Measurements from ENCODE around the gene PPT2.

- TF ChIP-seq SREBF2 (IDR thresholded peaks at IDR 0.05) (no peak), POLR2A (IDR thresholded peaks at IDR 0.05; ENCODE audit: low read length) (no peak), SMC3 (IDR thresholded peaks at IDR 0.05) (no peak), PHF8 (IDR thresholded peaks at IDR 0.05; ENCODE audit: borderline replicate concordance, low read depth) (no peak), NFE2L2 (conservative IDR thresholded peaks at IDR 0.05; ENCODE audit: low read length) (no peak), RAD21 (conservative IDR thresholded peaks at IDR 0.05 in 1 of 2, IDR thresholded peaks at IDR 0.05 in 1 of 2) (0 out of 5 replicates have a peak, but pooled peaks of 1 of the 2 experiments have one; percentile 16), MYC (IDR thresholded peaks at IDR 0.05; ENCODE audit: borderline replicate concordance, low read length) (no peak)
- TF ChIP-seq, protein P1, sequence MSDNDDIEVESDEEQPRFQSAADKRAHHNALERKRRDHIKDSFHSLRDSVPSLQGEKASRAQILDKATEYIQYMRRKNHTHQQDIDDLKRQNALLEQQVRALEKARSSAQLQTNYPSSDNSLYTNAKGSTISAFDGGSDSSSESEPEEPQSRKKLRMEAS (IDR thresholded peaks at IDR 0.05) = no peak
- TF ChIP-seq, protein P2, sequence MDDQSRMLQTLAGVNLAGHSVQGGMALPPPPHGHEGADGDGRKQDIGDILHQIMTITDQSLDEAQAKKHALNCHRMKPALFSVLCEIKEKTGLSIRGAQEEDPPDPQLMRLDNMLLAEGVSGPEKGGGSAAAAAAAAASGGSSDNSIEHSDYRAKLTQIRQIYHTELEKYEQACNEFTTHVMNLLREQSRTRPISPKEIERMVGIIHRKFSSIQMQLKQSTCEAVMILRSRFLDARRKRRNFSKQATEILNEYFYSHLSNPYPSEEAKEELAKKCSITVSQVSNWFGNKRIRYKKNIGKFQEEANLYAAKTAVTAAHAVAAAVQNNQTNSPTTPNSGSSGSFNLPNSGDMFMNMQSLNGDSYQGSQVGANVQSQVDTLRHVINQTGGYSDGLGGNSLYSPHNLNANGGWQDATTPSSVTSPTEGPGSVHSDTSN (IDR thresholded peaks at IDR 0.05) = no peak
- TF ChIP-seq, protein P3, sequence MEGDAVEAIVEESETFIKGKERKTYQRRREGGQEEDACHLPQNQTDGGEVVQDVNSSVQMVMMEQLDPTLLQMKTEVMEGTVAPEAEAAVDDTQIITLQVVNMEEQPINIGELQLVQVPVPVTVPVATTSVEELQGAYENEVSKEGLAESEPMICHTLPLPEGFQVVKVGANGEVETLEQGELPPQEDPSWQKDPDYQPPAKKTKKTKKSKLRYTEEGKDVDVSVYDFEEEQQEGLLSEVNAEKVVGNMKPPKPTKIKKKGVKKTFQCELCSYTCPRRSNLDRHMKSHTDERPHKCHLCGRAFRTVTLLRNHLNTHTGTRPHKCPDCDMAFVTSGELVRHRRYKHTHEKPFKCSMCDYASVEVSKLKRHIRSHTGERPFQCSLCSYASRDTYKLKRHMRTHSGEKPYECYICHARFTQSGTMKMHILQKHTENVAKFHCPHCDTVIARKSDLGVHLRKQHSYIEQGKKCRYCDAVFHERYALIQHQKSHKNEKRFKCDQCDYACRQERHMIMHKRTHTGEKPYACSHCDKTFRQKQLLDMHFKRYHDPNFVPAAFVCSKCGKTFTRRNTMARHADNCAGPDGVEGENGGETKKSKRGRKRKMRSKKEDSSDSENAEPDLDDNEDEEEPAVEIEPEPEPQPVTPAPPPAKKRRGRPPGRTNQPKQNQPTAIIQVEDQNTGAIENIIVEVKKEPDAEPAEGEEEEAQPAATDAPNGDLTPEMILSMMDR (IDR thresholded peaks at IDR 0.05) = no peak
- TF ChIP-seq, protein P4, sequence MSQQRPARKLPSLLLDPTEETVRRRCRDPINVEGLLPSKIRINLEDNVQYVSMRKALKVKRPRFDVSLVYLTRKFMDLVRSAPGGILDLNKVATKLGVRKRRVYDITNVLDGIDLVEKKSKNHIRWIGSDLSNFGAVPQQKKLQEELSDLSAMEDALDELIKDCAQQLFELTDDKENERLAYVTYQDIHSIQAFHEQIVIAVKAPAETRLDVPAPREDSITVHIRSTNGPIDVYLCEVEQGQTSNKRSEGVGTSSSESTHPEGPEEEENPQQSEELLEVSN (IDR thresholded peaks at IDR 0.05; ENCODE audit: borderline replicate concordance, low read depth) = no peak
Measured at GRCh38 chr6:32147401-32148132, 6.4 kb upstream of the PPT2 start.

Measured in A549 (cell line).